HG03095 (cell line): ENCODE measurements around the gene PLEKHA6.

Experiments
- ATAC-seq: cut with Tn5 transposase; IDR thresholded peaks from one replicate; pipeline ENCODE4 v1.9.1; 2021; ENCODE audit warnings: moderate library complexity; ENCODE audit not compliant: unreplicated experiment

The PLEKHA6 gene

GRCh38 chr1:204357551-204358490 is 1.9 kb downstream of the PLEKHA6 start:
- no peak for ATAC-seq

- no peak for ATAC-seq
Measured at GRCh38 chr1:204356997-204357396, 2.7 kb downstream of the PLEKHA6 start.

GRCh38 chr1:204355913-204356312 is 3.8 kb downstream of the PLEKHA6 start:
- ATAC-seq: no peak

- no peak for ATAC-seq
Measured at GRCh38 chr1:204354579-204354978, 5.2 kb downstream of the PLEKHA6 start.

- ATAC-seq: no peak
Measured at GRCh38 chr1:204353213-204353910, 6.4 kb downstream of the PLEKHA6 start.

GRCh38 chr1:204350857-204351573 is 8.7 kb downstream of the PLEKHA6 start:
- no peak for ATAC-seq

- no peak for ATAC-seq
Measured at GRCh38 chr1:204350312-204350711, 9.4 kb downstream of the PLEKHA6 start.

- ATAC-seq: no peak
Measured at GRCh38 chr1:204349602-204350001, 10.1 kb downstream of the PLEKHA6 start.

GRCh38 chr1:204348722-204349121 is 11.0 kb downstream of the PLEKHA6 start:
- no peak for ATAC-seq

GRCh38 chr1:204348242-204348641 is 11.5 kb downstream of the PLEKHA6 start:
- ATAC-seq: no peak

GRCh38 chr1:204345941-204346645 is 13.6 kb downstream of the PLEKHA6 start:
- no peak for ATAC-seq

- no peak for ATAC-seq
Measured at GRCh38 chr1:204345438-204345841, 14.3 kb downstream of the PLEKHA6 start.

GRCh38 chr1:204344665-204345355 is 14.9 kb downstream of the PLEKHA6 start:
- ATAC-seq: no peak

GRCh38 chr1:204343802-204344201 is 15.9 kb downstream of the PLEKHA6 start:
- no peak for ATAC-seq

GRCh38 chr1:204343247-204343646 is 16.5 kb downstream of the PLEKHA6 start:
- no peak for ATAC-seq

GRCh38 chr1:204342310-204342709 is 17.4 kb downstream of the PLEKHA6 start:
- no peak for ATAC-seq

GRCh38 chr1:204341380-204341779 is 18.3 kb downstream of the PLEKHA6 start:
- no peak for ATAC-seq

GRCh38 chr1:204340081-204340889 is 19.4 kb downstream of the PLEKHA6 start:
- ATAC-seq: no peak

GRCh38 chr1:204339541-204339940 is 20.2 kb downstream of the PLEKHA6 start:
- no peak for ATAC-seq
